MG63 (cell line): ENCODE data around the gene TMEM62. TPM values are rescaled to one million over a fixed set of nuclear protein-coding genes. Genes with fewer than 3 reads are reported as not detected.
"Not testable (repeated sequence)": the region's sequence is repeated elsewhere in the genome, so short reads cannot be mapped to it uniquely, and the experiment has no call there.

Experiments
- DNase-seq: peaks from one replicate; pipeline ENCODE4 v3.0.0-alpha.2; 2020
- H3K27me3 ChIP-seq: fragments of 250-450 bp; sonication (Bioruptor Pico); 2 replicates; pipeline ENCODE4 v1.5.1; 2020; ENCODE audit warnings: mild to moderate bottlenecking, moderate library complexity
- H3K36me3 ChIP-seq: fragments of 250-450 bp; sonication (Bioruptor Pico); 2 replicates; pipeline ENCODE4 v1.5.1; 2020; ENCODE audit warnings: mild to moderate bottlenecking, moderate library complexity
- H3K4me3 ChIP-seq: fragments of 250-450 bp; sonication (Bioruptor Pico); 2 replicates; pipeline ENCODE4 v1.5.1; 2020; ENCODE audit warnings: mild to moderate bottlenecking, moderate library complexity
- H3K9me3 ChIP-seq: fragments of 250-450 bp; sonication (Bioruptor Pico); 2 replicates; pipeline ENCODE4 v1.5.1; 2020; ENCODE audit warnings: mild to moderate bottlenecking, moderate library complexity
- total RNA-seq: library from RNA; depleted of rRNA; stranded (reverse); fragments of >200 nt; shearing (Covaris generic); gene quantifications from 2 replicates; pipeline ENCODE4 v1.2.3, GENCODE V29; 2014; ENCODE audit warnings: low replicate concordance

TMEM62 gene
- total RNA-seq, 1 experiment from 2014 or later = 12.2 TPM

GRCh38 chr15:43144512-43144911 lies 11.1 kb downstream of the TMEM62 start:
- H3K4me3 ChIP-seq = no peak overlapping the region

GRCh38 chr15:43146184-43146583 lies 12.8 kb downstream of the TMEM62 start:
- DNase-seq = no peak
- no peak overlapping the region for H3K4me3 ChIP-seq
- peaks cover 4% of the 10 kb centered on the region; the same call in 1 of the 2 replicates for H3K9me3 ChIP-seq
- no peaks in the 10 kb centered on the region for H3K27me3 ChIP-seq
- peaks cover 19% of the 10 kb centered on the region for H3K36me3 ChIP-seq

More at GRCh38 chr15:43144512-43144911, 11.1 kb downstream of the TMEM62 start:
- Histone ChIP-seq H3K36me3 (peaks cover 34% of the 10 kb centered on the region), H3K27me3 (no peaks in the 10 kb centered on the region), H3K9me3 (peaks cover 6% of the 10 kb centered on the region)
- no peak for DNase-seq

GRCh38 chr15:43150191-43150929 lies 17.0 kb downstream of the TMEM62 start:
- peaks cover 2% of the 10 kb centered on the region; the same call in 1 of the 2 replicates for H3K9me3 ChIP-seq
- H3K27me3 ChIP-seq = no peaks in the 10 kb centered on the region
- DNase-seq = peak; percentile 72
- H3K4me3 ChIP-seq = no peak overlapping the region
- H3K36me3 ChIP-seq = peaks cover 34% of the 10 kb centered on the region

GRCh38 chr15:43151688-43152087 lies 18.3 kb downstream of the TMEM62 start:
- Histone ChIP-seq H3K4me3 (no peak overlapping the region), H3K9me3 (peaks cover 2% of the 10 kb centered on the region; the same call in 1 of the 2 replicates), H3K27me3 (no peaks in the 10 kb centered on the region), H3K36me3 (peaks cover 36% of the 10 kb centered on the region)
- no peak for DNase-seq

GRCh38 chr15:43153269-43153668 lies 19.9 kb downstream of the TMEM62 start:
- H3K9me3 ChIP-seq = peaks cover 2% of the 10 kb centered on the region; the same call in 1 of the 2 replicates
- DNase-seq = no peak
- H3K36me3 ChIP-seq = peaks cover 39% of the 10 kb centered on the region
- H3K4me3 ChIP-seq = no peak overlapping the region
- no peaks in the 10 kb centered on the region for H3K27me3 ChIP-seq

GRCh38 chr15:43165801-43166325 lies 32.5 kb downstream of the TMEM62 start:
- Histone ChIP-seq H3K9me3 (no peaks in the 10 kb centered on the region), H3K27me3 (no peaks in the 10 kb centered on the region), H3K4me3 (no peak overlapping the region), H3K36me3 (peaks cover 16% of the 10 kb centered on the region)
- DNase-seq = no peak

- H3K36me3 ChIP-seq = peaks cover 28% of the 10 kb centered on the region
- not testable (repeated sequence) for H3K4me3 ChIP-seq, DNase-seq, H3K27me3 ChIP-seq, H3K9me3 ChIP-seq
These were observed 33.9 kb downstream of the TMEM62 start for GRCh38 chr15:43167261-43167660.

- H3K9me3 ChIP-seq = peaks cover 12% of the 10 kb centered on the region
- no peaks in the 10 kb centered on the region for H3K27me3 ChIP-seq
These were observed 35.1 kb downstream of the TMEM62 start for GRCh38 chr15:43168192-43169107.

GRCh38 chr15:43169888-43170287 lies 36.5 kb downstream of the TMEM62 start:
- DNase-seq = no peak
- Histone ChIP-seq H3K27me3 (no peaks in the 10 kb centered on the region), H3K4me3 (no peak overlapping the region), H3K9me3 (peaks cover 12% of the 10 kb centered on the region), H3K36me3 (peaks cover 42% of the 10 kb centered on the region)

More at GRCh38 chr15:43168192-43169107, 35.1 kb downstream of the TMEM62 start:
- H3K36me3 ChIP-seq = peaks cover 38% of the 10 kb centered on the region
- DNase-seq = peak; percentile 82
- no peak overlapping the region for H3K4me3 ChIP-seq

GRCh38 chr15:43175656-43176309 lies 42.4 kb downstream of the TMEM62 start:
- peaks cover 36% of the 10 kb centered on the region for H3K36me3 ChIP-seq
- H3K4me3 ChIP-seq, H3K27me3 ChIP-seq, DNase-seq: not testable (repeated sequence)
- peaks cover 12% of the 10 kb centered on the region for H3K9me3 ChIP-seq

GRCh38 chr15:43177147-43177546 lies 43.8 kb downstream of the TMEM62 start:
- peaks cover 25% of the 10 kb centered on the region for H3K36me3 ChIP-seq
- not testable (repeated sequence) for DNase-seq, H3K9me3 ChIP-seq, H3K4me3 ChIP-seq, H3K27me3 ChIP-seq

- no peak for DNase-seq
- Histone ChIP-seq H3K4me3 (no peak overlapping the region), H3K27me3 (no peaks in the 10 kb centered on the region), H3K9me3 (no peaks in the 10 kb centered on the region), H3K36me3 (0 out of 2 replicates have a peak, but pooled peaks cover 2% of the 10 kb centered on the region)
These were observed 49.9 kb downstream of the TMEM62 start for GRCh38 chr15:43183270-43183669.

- H3K36me3 ChIP-seq = peaks cover 7% of the 10 kb centered on the region
- DNase-seq = no peak
- no peaks in the 10 kb centered on the region for H3K27me3 ChIP-seq
- peak overlapping the region; percentile 78 for H3K4me3 ChIP-seq
- no peaks in the 10 kb centered on the region for H3K9me3 ChIP-seq
These were observed 51.2 kb downstream of the TMEM62 start for GRCh38 chr15:43184407-43185124.

GRCh38 chr15:43185157-43186002 lies 52.0 kb downstream of the TMEM62 start, which contains the start of gene CCNDBP1:
CCNDBP1 (plus strand) TSS chr15:43185403; CDS start chr15:43185499, 96 bp downstream.
- H3K36me3 ChIP-seq = peaks cover 15% of the 10 kb centered on the region
- no peaks in the 10 kb centered on the region for H3K27me3 ChIP-seq
- H3K9me3 ChIP-seq = no peaks in the 10 kb centered on the region
- peak; percentile 97 for DNase-seq
- H3K4me3 ChIP-seq = peak within 1 kb of the TSS; percentile 78

- Histone ChIP-seq H3K4me3 (peak overlapping the region; percentile 78), H3K27me3 (no peaks in the 10 kb centered on the region), H3K36me3 (peaks cover 21% of the 10 kb centered on the region), H3K9me3 (no peaks in the 10 kb centered on the region)
- DNase-seq = no peak
These were observed 52.6 kb downstream of the TMEM62 start for GRCh38 chr15:43186003-43186353.
